ENCODE results near the gene HDAC7.

Gene HDAC7

DNA sequence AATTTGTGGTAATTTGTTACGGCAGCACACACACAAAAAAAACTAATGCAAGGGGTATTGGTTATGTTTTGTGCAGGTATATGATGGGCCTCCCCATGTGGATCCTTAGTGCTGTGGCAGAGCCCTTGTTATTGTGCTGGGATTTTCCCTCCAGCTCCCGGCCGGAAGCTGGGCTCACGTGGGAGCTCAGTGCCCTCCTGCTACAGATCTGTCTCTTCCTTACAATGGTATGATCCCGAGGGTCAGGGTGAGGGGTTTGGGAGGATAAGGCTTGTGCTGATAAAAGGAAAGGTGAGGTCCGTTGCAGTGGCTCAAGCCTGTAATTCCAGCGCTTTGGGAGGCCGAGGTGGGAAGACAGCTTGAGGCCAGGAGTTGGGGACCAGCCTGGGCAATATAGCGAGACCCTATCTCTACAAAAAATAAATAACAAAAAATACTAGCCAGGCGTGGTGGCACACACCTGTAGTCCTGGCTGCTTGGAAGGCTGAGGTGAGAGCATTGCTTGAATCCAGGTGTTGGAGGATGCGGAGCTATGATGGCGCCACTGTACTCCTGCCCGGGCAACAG lies 47.5 kb downstream of the HDAC7 start:
- Histone ChIP-seq H3K4me1 (ENCODE audit: insufficient read depth, low read length) (peaks cover 44% of the 10 kb centered on the region), H3K27me3 (ENCODE audit: control insufficient read depth in 1 of 2, insufficient read depth in 2 of 2, low read length in 2 of 2) (no peaks in the 10 kb centered on the region), H3K4me3 (ENCODE audit: low read depth in 1 of 2, low read length in 2 of 2) (peak overlapping the region in 1 of 2 donors; percentile 29), H3K27ac (ENCODE audit: low read depth, low read length) (no peak overlapping the region), H3K36me3 (ENCODE audit: insufficient read depth, low read length) (no peaks in the 10 kb centered on the region), H3K9ac (ENCODE audit: low read length) (no peak overlapping the region), H3K9me3 (ENCODE audit: low read length) (no peaks in the 10 kb centered on the region)

DNA sequence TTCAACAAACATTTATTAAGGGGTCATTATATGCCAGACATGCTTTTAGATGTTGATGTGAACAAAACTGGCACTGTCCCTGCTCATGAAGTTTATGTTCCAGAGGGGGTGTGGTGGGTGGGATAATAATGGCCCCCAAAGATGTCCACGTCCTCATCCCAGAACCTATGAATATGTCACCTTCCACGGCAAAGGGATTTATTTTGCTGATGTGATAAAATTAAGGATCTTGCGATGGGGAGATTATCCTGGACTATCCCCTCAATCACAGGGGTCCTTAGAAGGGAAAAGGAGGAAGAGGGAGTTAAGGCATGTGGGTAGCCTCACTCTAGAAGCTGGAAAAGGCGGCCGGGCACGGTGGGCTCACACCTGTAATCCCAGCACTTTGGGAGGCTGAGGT lies 48.4 kb downstream of the HDAC7 start:
- H3K4me1 ChIP-seq (ENCODE audit: insufficient read depth, low read length), result peaks cover 38% of the 10 kb centered on the region
- H3K9ac ChIP-seq (ENCODE audit: low read length), result no peak overlapping the region
- H3K36me3 ChIP-seq (ENCODE audit: insufficient read depth, low read length), result no peaks in the 10 kb centered on the region
- H3K4me3 ChIP-seq (ENCODE audit: low read depth in 1 of 2, low read length in 2 of 2), result no peak overlapping the region
- H3K27ac ChIP-seq (ENCODE audit: low read depth, low read length), result no peak overlapping the region
- H3K27me3 ChIP-seq (ENCODE audit: control insufficient read depth in 1 of 2, insufficient read depth in 2 of 2, low read length in 2 of 2), result no peaks in the 10 kb centered on the region
- no peaks in the 10 kb centered on the region for H3K9me3 ChIP-seq (ENCODE audit: low read length)

DNA sequence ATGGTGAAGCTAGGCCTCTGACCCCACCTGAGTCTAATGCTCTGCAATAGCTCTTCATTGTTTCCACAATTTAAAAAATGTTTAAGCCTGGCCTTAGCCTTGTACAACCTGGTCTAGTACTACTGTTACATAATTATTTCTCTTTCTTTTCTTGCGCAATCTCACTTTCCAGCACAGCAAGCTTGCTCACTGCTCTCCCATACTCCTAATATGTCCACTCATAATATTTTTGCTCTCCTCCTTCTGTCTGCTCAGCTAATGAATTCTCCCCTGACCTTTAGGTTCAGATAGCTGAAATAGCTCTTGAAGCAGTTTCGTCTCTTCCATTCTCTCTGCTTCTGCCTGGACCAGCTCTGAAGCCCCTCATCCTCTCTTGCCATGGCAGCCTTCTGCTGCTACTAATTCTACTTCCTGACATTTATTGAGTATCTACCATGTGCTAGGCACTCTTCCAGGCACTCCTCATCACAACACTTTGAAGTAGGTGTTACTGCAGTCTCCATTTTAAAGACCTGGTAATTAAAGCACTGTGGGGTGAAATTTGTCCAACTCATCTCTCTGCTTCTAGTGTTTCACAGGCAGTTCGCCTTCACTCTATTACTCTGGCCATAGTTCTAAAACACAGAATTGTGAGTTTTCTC lies 49.5 kb downstream of the HDAC7 start:
- peaks cover 38% of the 10 kb centered on the region for H3K4me1 ChIP-seq (ENCODE audit: insufficient read depth, low read length)
- H3K27ac ChIP-seq (ENCODE audit: low read depth, low read length), result no peak overlapping the region
- no peaks in the 10 kb centered on the region for H3K27me3 ChIP-seq (ENCODE audit: control insufficient read depth in 1 of 2, insufficient read depth in 2 of 2, low read length in 2 of 2)
- no peak overlapping the region for H3K4me3 ChIP-seq (ENCODE audit: low read depth in 1 of 2, low read length in 2 of 2)
- H3K9me3 ChIP-seq (ENCODE audit: low read length), result no peaks in the 10 kb centered on the region
- H3K36me3 ChIP-seq (ENCODE audit: insufficient read depth, low read length), result no peaks in the 10 kb centered on the region
- no peak overlapping the region for H3K9ac ChIP-seq (ENCODE audit: low read length)

DNA sequence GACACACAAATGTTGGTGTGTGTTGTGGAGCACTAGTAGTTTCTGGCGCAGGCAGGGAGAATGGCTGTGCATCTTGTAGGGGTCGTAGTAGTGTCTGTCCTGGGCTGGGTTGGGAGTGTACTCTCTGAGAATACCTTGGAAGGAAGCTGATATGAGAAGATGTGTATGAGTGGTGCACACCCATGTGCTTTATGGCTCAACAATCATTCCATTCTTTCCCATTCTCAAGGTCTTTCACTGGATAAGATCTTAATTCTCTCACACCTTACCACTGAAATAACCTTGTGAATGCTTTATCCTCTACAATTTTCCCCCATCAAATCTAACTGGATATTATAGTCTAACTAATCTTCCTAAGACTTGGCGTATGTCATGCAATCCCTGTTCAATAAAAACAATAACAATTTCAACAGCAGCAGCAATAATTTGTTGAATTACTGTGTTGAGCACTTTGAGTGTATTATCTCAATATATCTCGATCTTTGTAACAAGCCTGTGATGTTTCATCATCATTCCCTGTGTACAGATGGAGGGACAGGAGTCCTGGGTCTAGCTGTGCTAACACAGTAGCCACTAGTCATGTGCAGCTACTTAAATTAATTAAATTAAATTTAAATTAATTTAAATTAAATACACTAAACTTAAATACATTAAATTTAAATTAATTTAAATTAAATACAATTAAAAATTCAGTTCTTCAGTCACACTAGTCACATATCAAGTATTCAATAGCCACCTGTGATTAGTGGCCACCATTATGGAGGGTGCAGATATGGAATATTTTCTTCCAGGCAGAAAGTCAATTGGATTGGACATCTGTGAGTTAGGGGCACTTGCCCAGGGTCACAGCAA lies 50.2 kb downstream of the HDAC7 start:
- no peak overlapping the region for H3K27ac ChIP-seq (ENCODE audit: low read depth, low read length)
- H3K4me3 ChIP-seq (ENCODE audit: low read depth in 1 of 2, low read length in 2 of 2), result no peak overlapping the region
- no peaks in the 10 kb centered on the region for H3K9me3 ChIP-seq (ENCODE audit: low read length)
- H3K4me1 ChIP-seq (ENCODE audit: insufficient read depth, low read length), result peaks cover 31% of the 10 kb centered on the region
- no peak overlapping the region for H3K9ac ChIP-seq (ENCODE audit: low read length)
- no peaks in the 10 kb centered on the region for H3K36me3 ChIP-seq (ENCODE audit: insufficient read depth, low read length)
- H3K27me3 ChIP-seq (ENCODE audit: control insufficient read depth in 1 of 2, insufficient read depth in 2 of 2, low read length in 2 of 2), result no peaks in the 10 kb centered on the region

DNA sequence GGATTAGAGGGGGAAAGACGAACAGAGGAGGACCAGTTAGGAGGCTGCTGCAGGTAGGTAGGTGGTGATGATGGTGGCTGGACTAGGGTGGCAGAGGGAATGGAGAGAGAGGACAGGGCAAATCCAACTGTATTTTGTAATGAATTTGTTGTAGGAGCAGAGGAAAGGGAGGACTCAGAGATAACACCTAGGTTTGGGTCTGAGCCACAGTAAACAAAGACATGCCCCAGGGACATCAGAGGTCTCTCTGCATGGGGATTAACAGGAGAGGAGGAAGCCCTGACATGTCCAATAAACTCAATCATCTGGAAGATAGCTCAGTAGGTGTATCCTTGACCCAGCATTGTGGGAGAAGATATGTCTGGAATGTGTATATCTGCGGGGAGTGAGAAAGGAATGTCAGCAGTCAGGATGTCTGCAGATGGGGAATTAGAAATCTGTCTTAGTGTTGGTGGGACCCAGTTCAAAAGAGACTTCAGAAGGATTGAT lies 51.3 kb downstream of the HDAC7 start:
- Histone ChIP-seq H3K27ac (ENCODE audit: low read depth, low read length) (no peak overlapping the region), H3K9ac (ENCODE audit: low read length) (no peak overlapping the region), H3K9me3 (ENCODE audit: low read length) (no peaks in the 10 kb centered on the region), H3K4me3 (ENCODE audit: low read depth in 1 of 2, low read length in 2 of 2) (no peak overlapping the region), H3K4me1 (ENCODE audit: insufficient read depth, low read length) (peaks cover 28% of the 10 kb centered on the region), H3K36me3 (ENCODE audit: insufficient read depth, low read length) (no peaks in the 10 kb centered on the region), H3K27me3 (ENCODE audit: control insufficient read depth in 1 of 2, insufficient read depth in 2 of 2, low read length in 2 of 2) (no peaks in the 10 kb centered on the region)

DNA sequence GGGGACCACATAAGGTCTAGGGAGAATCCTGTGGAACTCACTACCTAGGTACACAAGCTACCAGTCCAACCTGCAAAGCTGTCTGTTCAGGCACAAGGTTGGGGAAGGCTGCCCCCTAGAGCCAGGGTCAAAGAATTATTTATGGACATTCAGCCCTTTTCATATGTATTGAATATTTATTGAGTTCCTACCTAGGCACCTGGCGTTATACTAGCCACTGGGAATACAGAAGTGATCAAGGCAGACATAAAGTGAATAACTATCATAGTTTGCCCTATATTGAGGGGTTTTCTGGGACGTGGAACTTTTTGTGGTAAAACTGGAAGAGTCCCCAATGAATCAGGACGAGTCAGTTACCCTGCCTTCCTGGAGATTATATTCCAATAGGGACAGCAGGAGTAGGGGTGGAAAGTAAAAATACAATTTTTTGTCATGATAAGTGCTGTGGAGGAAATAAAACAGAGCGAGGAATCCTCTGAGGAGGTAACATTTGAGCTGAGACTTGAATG lies 52.4 kb downstream of the HDAC7 start:
- Histone ChIP-seq H3K9ac (ENCODE audit: low read length) (no peak overlapping the region), H3K36me3 (ENCODE audit: insufficient read depth, low read length) (no peaks in the 10 kb centered on the region), H3K27ac (ENCODE audit: low read depth, low read length) (no peak overlapping the region), H3K27me3 (ENCODE audit: control insufficient read depth in 1 of 2, insufficient read depth in 2 of 2, low read length in 2 of 2) (no peaks in the 10 kb centered on the region), H3K9me3 (ENCODE audit: low read length) (no peaks in the 10 kb centered on the region), H3K4me3 (ENCODE audit: low read depth in 1 of 2, low read length in 2 of 2) (no peak overlapping the region), H3K4me1 (ENCODE audit: insufficient read depth, low read length) (peaks cover 24% of the 10 kb centered on the region)

DNA sequence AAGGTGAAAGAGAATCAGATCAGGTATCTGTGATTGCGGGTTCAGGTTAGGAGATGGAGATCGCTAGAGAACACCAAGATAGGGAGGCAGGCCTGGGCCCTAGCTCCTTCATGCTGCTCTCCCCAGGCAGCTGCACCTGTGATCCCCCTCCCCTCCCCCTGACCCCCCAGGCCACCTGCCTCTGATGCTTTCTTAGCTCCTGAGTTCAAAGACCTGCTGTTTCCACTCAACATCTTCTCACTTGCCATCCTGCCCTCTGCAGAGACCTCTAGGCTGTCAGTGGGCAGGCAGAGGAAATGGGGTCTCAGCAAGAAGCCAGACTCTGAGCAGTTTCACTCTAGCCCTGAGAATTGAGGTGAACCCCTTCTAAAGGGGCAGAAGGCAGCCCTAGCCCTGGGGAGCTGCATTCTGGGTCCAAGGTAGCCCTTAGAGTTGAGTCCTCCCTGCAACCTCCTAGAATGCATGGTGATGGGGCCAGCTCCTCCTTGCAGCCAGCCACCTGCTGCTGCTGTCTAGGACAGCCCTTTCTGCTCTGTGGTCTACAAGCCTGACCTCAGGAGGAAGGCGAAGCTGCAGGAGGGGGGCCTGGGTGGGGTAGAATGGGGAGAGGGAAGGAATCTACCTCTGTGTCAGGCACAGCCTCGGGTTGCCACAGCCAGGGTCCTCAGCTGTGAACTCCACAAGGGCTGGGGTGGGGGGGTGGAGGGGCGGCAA lies 53.0 kb downstream of the HDAC7 start:
- Histone ChIP-seq H3K4me1 (ENCODE audit: insufficient read depth, low read length) (peaks cover 23% of the 10 kb centered on the region), H3K9me3 (ENCODE audit: low read length) (no peaks in the 10 kb centered on the region), H3K4me3 (ENCODE audit: low read depth in 1 of 2, low read length in 2 of 2) (no peak overlapping the region), H3K36me3 (ENCODE audit: insufficient read depth, low read length) (no peaks in the 10 kb centered on the region), H3K9ac (ENCODE audit: low read length) (no peak overlapping the region), H3K27me3 (ENCODE audit: control insufficient read depth in 1 of 2, insufficient read depth in 2 of 2, low read length in 2 of 2) (no peaks in the 10 kb centered on the region), H3K27ac (ENCODE audit: low read depth, low read length) (no peak overlapping the region)

DNA sequence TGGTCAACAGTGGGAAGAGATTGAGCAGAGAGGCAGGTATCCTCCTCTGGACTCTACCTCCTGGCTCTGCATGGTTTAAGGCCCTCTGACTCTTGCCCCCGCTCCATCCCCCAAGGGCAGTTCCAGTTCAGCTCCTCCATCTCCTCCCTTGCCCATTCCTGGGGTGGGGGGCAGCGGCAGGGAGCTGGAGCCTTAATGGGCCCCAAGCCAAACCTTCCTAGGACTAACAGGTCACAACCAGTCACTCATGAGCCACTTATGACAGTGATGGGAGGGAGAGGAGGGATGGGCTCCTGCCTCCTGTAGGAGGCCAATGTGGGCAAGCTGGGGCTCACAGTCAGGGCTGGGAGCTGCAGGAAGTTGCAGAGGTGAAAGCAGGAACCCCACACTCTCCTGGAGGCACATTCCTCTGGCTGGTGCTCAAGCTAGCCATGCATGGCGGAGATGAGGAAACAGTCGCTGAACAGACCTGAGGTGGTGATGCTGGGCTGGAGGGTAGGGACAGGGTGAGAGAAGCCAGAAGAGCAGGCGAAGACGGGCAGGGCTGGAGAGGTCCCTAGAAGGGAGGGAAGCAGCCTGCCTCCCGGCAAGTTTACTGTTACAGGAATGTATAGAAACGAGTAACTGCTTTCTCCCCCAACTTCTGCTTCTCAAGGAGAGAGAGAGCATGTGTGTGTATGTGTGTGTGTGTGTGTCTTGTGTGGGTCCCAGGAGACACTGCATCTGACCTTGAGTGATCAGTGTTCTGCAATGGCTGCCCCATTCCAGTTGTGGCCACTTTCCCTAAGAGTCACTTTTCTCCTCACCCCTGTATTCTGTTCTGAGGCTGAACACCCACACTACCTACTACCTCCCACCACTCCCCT lies 56.0 kb downstream of the HDAC7 start:
- H3K4me3 ChIP-seq (ENCODE audit: low read depth in 1 of 2, low read length in 2 of 2), result no peak overlapping the region
- no peaks in the 10 kb centered on the region for H3K36me3 ChIP-seq (ENCODE audit: insufficient read depth, low read length)
- H3K27ac ChIP-seq (ENCODE audit: low read depth, low read length), result no peak overlapping the region
- no peaks in the 10 kb centered on the region for H3K9me3 ChIP-seq (ENCODE audit: low read length)
- H3K27me3 ChIP-seq (ENCODE audit: control insufficient read depth in 1 of 2, insufficient read depth in 2 of 2, low read length in 2 of 2), result no peaks in the 10 kb centered on the region
- H3K4me1 ChIP-seq (ENCODE audit: insufficient read depth, low read length), result peaks cover 25% of the 10 kb centered on the region
- H3K9ac ChIP-seq (ENCODE audit: low read length), result no peak overlapping the region

DNA sequence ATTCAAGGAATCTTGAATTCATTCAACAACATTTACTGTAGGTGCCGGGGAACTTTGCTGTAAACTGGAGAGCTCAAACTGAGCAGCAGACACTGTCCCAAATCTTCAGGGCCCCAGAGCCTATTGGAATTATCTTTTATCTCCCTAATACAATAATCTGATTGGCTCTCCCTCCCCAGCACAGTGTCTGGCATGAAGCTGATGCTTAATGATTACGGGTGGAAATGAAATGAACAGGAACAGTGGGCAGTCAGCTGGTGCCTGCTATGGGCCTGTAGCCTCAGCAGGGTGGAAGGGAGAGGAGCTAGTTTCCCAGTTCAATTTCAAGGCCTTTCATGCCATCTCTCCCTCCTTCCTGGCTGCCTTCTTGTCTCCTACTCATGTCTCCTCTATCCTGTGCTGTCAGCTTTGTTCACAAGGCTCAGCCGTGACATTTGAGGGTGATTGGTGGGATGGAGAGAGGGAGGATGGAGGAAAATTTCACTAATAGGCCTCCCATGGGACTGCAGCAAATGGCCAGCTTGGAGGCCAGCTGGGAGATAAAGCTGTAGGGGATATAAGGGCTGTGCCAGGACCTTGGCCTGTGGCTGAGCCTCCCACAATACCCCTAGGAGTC lies 56.7 kb downstream of the HDAC7 start:
- Histone ChIP-seq H3K9me3 (ENCODE audit: low read length) (no peaks in the 10 kb centered on the region), H3K4me3 (ENCODE audit: low read depth in 1 of 2, low read length in 2 of 2) (no peak overlapping the region), H3K27ac (ENCODE audit: low read depth, low read length) (no peak overlapping the region), H3K4me1 (ENCODE audit: insufficient read depth, low read length) (peaks cover 32% of the 10 kb centered on the region), H3K27me3 (ENCODE audit: control insufficient read depth in 1 of 2, insufficient read depth in 2 of 2, low read length in 2 of 2) (no peaks in the 10 kb centered on the region), H3K9ac (ENCODE audit: low read length) (no peak overlapping the region), H3K36me3 (ENCODE audit: insufficient read depth, low read length) (no peaks in the 10 kb centered on the region)
